Skeletal muscle cell (primary cell): ENCODE measurements around the gene PRKG1.
"Not testable (repeated sequence)": the region's sequence is repeated elsewhere in the genome, so short reads cannot be mapped to it uniquely, and the experiment has no call there.

Experiments used
- DNase-seq: peaks from one replicate; pipeline ENCODE4 v3.0.0-alpha.2; 2010; ENCODE audit warnings: low read depth
- H3K4me3 ChIP-seq: 2 replicates; pipeline ENCODE4 v1.5.1; 2011; ENCODE audit warnings: low read depth, mild to moderate bottlenecking, control low read depth, low read length, moderate library complexity

The PRKG1 gene

DNA sequence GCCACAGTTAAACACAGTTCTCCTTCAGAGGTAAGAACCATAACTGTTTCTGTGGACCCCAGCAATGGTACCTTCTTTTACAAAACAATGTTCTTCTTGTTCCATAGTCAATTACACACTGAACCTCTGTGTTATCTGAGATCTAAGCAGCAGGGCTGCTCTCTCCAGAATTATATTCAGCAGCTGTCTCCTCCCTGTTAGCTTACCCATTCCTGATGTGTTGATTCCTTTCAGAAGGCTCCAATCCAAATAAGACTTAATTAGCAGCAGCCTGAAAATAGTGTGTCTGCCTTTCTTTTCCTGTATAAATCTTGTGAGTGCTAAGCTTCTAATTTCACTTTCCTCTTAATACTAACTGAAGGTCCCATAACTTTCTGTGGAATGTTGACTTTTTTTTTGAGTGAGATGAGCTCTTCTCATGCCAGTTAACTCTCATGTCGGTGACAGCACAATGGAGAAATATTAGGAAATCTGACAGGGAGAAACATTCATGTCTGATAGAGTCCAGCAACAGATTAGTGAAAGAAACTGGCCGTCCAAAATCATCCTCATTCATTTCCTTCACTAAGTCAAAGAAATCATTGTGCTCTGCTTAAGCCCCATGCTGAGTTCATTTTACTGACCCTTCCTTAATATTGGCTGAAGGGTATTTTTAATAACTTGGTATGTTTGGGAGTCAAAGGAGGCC is 226.5 kb downstream of the PRKG1 start:
- H3K4me3 ChIP-seq = no peak overlapping the region

DNA sequence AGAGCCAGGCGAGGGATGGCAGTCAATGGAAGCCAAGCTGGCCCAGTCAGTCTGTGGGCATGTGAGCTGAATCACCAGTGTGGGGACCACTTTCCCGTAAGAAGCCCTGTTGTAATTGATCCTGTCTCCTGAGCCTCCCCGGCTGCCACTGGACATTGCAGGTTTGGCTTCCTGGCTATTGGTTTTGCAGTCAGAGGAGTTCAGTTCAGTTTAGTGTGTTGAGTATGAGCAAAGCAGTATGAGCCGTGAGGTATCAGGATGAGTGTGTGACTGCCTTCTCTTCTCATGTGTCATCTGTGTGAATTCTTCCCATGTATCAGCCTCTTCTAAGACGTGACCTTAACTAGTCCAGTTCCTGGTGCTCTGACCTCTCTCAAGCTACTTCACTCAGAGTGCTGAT is 227.4 kb downstream of the PRKG1 start:
- DNase-seq = peak; percentile 25
- no peak overlapping the region for H3K4me3 ChIP-seq

More for the DNA sequence above, 226.5 kb downstream of the PRKG1 start:
- DNase-seq = no peak

DNA sequence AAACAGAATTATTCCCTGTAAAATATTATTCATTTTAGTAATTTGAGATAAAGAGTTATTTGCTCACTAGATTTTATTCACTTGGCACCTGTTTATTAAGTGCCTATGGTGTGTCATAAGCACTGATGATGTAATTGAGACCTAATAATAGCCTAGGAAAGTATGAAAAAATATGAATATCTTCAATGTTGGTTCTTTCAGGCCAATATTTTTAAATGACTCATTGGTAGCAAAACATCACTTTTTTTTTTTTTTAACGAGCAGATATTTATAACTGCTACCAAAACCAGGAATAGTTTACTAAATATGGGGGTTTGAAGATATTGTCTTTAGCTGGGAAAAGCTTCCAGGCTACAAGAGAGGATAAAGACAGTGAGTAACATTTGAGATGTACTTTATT is 228.0 kb downstream of the PRKG1 start:
- no peak overlapping the region for H3K4me3 ChIP-seq
- no peak for DNase-seq

DNA sequence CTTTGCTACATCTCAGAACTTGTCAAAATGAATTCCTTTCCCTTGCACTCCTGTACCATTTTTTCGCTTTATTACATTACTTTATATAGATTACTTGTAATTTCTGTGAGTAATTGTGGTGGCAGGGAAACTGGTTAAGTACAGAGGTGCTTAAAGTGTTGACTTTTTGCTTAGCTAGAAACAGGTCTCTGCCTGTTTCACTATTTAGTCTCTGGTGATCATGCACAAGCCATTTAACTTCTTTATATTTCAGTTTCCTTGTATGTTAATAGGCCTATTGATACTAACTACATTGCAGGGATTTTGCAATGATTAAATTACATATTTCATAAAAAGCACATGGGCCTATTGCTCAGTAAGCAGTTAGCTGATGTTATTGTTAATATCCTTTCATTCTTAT is 233.8 kb downstream of the PRKG1 start:
- DNase-seq = no peak
- H3K4me3 ChIP-seq = no peak overlapping the region

DNA sequence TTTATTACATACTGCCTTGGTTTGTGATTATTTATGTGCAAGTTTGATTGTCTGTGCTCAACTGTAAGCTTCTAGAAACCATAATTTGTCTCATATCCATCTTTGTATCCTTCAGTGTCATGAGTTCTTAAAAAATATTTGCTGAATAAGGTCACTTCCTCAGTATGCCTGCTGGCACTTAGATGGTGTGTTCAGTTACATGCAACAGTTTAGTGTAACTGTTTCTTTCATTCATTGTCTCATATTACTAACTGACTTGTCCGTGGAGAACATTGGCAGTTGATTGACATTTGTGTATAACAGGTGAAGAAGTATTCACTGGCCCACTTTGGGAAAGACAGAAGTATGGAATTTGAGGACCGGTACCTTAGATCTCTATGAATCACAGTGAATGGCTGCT is 236.9 kb downstream of the PRKG1 start:
- no peak overlapping the region for H3K4me3 ChIP-seq
- no peak for DNase-seq

DNA sequence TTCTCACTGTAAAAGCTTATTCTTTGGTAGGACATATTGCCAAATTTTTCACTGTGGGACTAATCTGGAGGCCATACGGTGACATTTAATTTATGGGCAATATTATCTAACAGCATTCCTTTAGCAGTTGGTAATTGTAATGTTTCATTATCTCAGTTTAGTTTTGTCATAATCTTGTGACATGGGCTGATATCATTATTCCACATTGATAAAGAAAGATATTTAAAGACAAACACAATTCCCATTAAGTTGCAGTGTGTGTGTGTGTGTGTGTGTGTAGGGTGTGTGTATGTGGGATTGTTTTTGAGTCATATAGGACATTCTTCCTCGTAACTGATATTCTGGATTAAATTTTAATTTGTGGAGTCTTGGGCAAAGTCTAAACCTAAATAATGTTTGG is 238.5 kb downstream of the PRKG1 start:
- no peak for DNase-seq
- H3K4me3 ChIP-seq = no peak overlapping the region

DNA sequence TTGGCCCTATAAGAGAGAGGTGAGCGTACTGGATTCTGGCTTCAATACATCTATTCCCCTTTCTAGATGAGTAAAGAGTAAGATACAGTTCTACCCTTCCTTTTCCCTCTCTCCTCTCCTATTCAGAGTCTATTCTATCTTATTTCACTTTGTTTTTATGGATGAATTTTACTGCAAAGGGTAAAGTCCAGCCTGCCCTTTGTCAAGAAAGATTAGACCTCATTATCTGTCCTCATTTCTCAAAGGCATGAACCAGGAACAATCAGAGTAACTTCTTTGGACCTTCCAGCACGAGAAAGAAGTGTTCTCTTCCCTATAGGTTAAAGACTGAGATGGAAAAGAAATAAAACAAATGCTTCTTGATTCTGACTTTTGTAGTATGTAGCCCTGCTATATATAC is 239.0 kb downstream of the PRKG1 start:
- no peak overlapping the region for H3K4me3 ChIP-seq
- no peak for DNase-seq

DNA sequence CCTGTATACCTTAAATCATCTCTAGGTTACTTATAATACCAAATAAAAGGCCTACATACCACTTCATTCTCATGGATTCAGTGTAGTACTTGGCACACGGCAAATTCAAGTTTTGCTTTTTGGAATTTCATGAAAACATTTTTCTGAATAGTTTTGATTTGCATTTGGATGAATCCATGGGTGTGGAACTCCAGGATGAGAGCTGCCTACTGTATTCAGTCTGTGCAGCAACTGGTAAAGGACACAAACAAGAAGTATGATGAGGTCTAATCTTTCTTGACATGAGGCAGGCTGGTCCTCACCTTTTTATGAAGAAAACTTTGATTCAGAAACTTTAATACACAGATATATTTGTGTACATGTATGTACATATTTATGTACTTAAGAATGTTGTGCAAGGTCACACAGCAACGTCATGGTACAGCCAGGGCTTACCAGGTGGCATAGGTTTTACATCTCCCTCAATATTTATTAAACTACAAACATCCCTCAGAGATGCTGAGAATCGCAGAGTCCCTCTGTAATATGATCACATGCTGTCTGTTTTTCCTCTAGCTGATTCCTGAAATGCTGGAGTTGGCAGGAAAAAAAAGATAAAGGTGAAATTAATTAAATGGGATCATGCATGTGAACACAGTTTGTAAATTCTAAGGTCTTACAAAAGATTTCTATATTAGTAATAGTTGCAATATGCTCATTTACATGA is 239.6 kb downstream of the PRKG1 start:
- H3K4me3 ChIP-seq = no peak overlapping the region
- DNase-seq = no peak

DNA sequence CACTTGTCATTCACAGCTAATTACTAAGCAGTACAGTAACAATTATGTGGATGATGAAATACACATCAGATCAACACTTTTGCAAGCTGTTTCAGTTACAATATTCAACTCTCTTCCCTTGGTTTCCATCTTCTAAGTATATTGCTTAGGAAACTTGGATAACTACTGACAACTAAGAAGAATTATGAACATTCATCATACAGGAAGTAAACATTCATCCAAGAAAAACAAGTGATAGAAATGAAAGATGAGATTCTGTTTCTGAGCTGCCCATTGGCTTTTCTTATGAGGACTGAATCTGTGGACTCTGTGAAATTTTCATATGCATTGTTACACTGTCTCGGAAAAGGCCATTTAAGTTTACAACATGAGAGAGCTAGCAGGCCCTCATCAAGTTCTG is 240.2 kb downstream of the PRKG1 start:
- H3K4me3 ChIP-seq = no peak overlapping the region
- no peak for DNase-seq

DNA sequence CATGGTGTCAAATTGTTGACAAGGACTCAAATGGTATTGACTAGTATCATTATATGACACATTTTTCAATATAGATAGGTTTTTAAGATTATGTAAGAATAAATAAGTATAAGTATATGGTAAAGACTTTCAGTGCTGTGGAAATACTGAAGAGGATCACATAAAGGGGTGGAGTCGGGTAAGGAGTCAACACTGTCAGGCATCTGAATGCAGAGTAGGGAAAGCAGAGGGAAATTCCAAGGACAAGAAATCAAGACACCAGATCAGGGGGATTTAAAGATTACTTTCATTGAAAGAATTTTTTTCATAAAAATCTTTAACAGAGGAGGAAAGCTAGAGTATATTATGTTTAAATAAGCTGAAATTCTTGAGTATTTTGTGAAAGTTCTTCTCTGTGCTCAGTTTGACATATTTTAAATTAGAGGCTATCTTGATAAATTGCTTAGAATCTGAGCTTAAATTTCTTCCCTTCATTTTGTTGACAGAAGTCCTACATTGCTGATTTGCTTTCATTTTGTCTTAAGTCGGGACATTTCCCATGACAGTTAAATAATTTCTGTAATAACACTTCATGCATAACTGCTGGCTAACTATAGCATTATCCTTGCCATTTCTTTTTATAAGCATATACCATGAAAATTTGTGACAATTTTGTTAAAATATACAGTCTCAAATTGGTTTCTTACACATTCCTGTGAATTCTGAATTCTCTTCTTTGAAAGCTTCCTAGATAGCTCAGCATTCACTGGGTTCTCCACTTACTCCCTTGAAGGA is 244.3 kb downstream of the PRKG1 start:
- no peak for DNase-seq
- no peak overlapping the region for H3K4me3 ChIP-seq

DNA sequence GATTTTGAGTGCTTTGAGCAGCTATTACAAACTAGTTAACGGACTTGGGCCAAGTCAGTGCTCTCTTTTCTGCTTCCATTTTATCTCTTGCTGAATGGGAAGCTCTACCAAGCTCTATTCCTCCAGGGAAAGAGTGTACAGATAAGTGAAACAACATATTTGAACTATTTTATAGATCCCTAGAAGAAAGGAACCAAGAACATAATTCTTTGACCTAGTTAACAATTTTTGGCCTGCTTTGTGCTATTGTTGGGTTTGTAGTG is 244.8 kb downstream of the PRKG1 start:
- H3K4me3 ChIP-seq = no peak overlapping the region
- DNase-seq = no peak

DNA sequence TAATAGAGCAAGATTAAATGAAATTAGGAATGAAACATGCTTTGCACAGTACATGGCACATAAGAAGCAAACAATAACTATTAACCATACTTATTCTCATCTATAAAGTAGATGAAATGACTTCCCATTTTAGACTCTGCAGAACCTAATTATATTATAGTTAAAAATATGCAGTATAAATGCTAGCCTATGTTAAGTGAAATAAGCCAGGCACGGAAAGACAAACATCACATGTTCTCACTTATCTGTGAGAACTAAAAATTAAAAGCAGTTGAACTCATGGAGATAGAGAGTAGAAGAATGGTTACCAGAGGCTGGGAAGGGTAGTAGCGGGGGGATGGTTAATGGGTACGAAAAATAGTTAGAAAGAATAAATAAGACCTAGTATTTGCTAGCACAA is 247.0 kb downstream of the PRKG1 start:
- DNase-seq = no peak
- no peak overlapping the region for H3K4me3 ChIP-seq

DNA sequence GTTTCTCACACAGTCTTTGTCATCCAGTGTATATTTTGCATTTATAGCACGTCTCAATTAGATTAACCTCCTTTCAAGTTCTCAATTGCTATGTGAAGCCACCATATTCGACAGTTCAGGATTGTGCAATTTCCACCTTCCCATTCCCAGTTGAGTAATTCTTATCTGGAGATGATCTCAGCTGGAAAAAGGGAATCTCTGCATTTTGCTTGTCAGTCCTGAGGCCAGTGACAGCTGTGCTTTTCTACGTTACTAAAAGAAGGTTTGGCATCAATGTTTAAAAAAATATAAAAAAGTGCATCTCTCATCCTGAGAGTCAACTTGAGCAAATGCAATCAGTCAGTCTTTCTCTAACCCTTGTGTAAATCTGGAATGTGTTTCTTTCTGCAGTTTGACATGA is 247.7 kb downstream of the PRKG1 start:
- DNase-seq = peak; percentile 45
- H3K4me3 ChIP-seq = no peak overlapping the region

DNA sequence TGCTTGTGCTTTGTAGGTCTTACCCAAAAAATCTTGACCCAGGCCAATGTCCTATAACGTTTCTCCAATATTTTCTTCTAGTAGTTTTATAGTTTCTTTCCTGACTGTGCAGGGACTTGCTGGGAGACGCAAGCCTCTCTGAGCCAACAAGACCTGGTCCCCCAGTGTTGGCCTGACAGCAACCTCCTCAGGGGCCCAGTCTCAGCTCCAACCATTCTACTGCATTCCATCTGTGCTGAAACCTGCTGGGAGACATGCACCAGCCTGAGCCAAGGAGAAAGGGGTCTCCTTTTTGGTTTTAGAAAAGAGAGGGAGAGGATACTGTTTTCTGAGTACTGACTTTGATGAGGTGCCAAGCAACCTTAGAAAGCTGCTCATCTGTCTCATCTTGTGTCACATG is 251.4 kb downstream of the PRKG1 start:
- no peak overlapping the region for H3K4me3 ChIP-seq
- no peak for DNase-seq

DNA sequence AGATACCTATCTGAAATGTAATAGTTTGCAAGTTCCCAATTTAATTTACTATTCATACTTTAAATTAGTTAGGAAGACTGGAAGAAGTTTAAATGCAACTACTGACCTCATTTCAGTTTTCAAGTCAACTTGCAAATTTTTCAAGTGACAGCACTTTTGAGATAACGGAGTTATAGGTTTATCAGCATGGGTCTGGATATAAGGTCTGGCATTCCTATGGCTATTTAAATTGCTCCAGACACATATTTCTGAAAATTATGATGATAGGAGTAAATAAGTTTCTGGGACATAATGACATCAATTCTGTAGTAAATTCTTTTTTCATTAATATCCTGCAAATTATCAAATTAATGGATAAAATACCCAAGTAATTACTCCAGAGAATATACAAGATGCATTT is 251.9 kb downstream of the PRKG1 start:
- H3K4me3 ChIP-seq = no peak overlapping the region
- no peak for DNase-seq

DNA sequence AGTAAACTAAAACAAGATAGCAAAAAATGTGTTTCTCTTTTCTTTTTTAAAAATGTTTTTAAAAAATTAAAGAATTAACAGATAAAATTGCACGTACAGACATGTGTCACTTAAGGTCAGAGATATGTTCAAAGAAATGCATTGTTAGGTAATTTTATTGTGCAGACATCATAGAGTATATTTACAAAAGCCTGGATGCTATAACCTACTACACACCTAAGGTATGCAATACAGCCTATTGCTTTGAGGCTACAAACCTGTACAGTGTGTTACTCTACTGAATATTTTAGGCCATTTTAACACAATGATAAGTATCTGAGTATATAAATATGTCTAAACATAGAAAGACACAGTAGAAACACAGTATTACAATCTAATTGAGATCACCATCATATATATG is 253.1 kb downstream of the PRKG1 start:
- DNase-seq = no peak
- H3K4me3 ChIP-seq = no peak overlapping the region

DNA sequence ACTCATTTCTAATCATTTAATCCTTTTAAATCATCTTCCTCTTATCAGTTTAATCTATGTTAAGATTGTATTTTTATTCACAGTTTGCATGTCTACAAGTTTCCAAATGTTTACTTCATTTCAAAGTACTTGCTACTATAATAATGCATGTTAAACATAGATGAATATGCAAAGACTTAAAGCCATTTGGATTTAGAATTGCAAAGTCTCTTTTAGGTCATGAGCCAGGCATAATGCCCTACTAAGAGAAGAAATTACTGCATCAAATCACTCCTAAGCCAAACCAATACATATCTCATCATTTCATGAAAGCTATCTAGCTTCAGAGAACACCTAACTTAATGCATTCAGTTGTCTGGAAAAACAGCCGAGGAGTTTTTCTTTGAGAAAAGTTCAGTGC is 266.1 kb downstream of the PRKG1 start:
- no peak overlapping the region for H3K4me3 ChIP-seq
- no peak for DNase-seq

DNA sequence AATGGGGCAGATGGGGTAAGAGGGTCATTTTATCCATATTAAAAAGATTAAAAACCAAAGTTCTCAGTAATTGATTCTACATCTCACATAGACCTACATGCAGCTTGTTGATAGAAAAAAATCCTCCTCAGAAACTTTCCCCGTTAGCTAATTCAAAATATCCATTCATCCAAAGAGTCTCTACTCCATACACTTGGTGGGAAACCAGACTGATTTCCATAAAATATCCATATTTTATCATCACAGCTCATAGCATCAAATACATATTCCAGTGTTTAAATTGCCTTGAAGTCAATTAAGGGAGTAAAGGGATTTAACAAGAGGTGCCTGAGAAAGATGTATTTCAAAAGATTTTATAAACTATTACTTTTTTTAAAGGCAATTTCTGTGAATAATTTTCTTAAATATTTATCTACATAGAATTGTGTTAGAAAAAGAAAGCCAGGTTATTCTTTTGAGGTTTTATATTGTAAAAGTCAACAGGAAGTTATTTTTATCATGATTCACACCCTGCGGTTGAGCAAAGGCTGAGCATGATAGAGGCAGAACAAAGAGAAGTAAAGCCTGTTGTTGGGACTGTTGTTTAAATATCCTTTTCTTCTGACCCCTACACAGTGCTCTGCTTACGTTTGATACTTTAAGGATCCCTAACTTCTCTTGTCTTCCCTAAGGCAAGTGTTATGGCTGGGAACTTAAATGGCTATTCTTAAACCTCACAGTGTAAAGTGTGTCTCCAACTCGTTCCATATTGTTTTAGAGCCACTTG is 266.7 kb downstream of the PRKG1 start:
- H3K4me3 ChIP-seq = no peak overlapping the region
- DNase-seq = no peak

DNA sequence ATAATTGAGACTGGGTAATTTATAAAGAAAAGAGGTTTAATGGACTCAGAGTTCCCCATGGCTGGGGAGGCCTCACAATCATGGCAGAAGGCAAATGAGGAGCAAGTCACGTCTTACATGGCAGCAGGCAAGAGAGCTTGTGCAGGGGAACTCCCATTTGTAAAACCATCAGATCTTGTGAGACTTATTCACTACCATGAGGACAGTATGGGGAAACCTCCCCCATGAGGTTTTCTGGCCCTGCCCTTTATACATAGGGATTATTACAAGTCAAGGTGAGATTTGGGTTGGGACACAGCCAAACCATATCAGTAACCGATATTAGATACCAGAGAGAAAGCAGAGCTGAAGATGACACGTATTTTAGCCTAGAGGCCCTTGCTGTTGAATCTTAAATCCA is 267.5 kb downstream of the PRKG1 start:
- DNase-seq, H3K4me3 ChIP-seq: not testable (repeated sequence)

DNA sequence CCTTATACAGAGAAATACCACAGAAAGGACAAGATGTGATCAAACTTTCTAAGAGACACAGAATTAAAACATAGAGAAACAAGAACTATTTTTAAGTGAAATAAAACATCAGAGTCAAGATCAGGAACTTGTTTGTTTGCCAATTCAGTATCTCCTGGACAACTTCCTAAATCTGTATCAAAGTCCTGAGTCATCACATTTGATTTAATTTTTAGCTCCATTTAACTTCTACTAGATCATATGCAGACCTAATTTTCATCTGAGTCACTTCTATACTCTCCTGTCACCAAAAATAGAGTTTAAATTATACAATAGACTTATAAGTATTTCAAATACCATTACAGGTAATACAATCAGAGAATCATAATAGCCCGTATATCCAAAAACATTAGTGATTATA is 268.1 kb downstream of the PRKG1 start:
- DNase-seq = no peak

More for the DNA sequence above, 268.1 kb downstream of the PRKG1 start:
- H3K4me3 ChIP-seq = no peak overlapping the region
